Mammary epithelial cell (primary cell): ENCODE measurements around the gene FGA.

ENCODE experiments used
- EZH2 ChIP-seq: IDR thresholded peaks from 2 replicates; pipeline ENCODE4 v1.6.1; 2012; ENCODE audit warnings: low read length, inconsistent platforms, borderline replicate concordance
- TF ChIP-seq, protein P1 (sequence below), 2 donors: IDR thresholded peaks in 1 of 2; conservative IDR thresholded peaks in 1 of 2; 2 replicates each; pipeline ENCODE4 v1.5.1; 2011 to 2012; ENCODE audit warnings: inconsistent platforms in 2 of 2, low read length in 2 of 2, mild to moderate bottlenecking in 2 of 2, control low read depth in 1 of 2, low read depth in 1 of 2; ENCODE audit not compliant: insufficient read depth in 1 of 2; ENCODE audit errors: extremely low read depth in 1 of 2

DNA sequence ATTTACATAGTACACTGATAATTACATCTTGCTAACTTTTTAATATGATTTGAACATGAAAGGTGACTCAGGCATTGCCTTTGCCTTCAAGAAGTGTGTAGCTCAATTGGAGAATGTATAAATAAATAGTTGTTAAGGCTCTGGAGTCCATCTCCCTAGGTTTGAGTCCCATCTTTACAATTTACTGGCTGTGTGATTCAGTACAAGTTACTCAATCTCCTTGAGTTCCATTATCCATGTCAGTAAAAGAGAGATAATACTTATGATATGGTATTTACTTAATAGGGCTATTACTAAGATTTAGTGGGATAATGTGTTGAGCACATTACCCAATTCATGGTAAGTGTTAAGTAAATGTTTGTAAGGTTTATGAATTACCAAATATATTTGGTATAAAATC, 23.8 kb upstream of the FGA start:
- TF ChIP-seq, protein P1, sequence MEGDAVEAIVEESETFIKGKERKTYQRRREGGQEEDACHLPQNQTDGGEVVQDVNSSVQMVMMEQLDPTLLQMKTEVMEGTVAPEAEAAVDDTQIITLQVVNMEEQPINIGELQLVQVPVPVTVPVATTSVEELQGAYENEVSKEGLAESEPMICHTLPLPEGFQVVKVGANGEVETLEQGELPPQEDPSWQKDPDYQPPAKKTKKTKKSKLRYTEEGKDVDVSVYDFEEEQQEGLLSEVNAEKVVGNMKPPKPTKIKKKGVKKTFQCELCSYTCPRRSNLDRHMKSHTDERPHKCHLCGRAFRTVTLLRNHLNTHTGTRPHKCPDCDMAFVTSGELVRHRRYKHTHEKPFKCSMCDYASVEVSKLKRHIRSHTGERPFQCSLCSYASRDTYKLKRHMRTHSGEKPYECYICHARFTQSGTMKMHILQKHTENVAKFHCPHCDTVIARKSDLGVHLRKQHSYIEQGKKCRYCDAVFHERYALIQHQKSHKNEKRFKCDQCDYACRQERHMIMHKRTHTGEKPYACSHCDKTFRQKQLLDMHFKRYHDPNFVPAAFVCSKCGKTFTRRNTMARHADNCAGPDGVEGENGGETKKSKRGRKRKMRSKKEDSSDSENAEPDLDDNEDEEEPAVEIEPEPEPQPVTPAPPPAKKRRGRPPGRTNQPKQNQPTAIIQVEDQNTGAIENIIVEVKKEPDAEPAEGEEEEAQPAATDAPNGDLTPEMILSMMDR (conservative IDR thresholded peaks at IDR 0.05 in 1 of 2, IDR thresholded peaks at IDR 0.05 in 1 of 2; ENCODE audit: extremely low read depth in 1 of 2, insufficient read depth in 1 of 2, low read depth in 1 of 2, low read length in 2 of 2): no peak
- no peak for TF ChIP-seq EZH2
